ENCODE results near the gene BMP2K. TPM values are rescaled to one million over a fixed set of nuclear protein-coding genes. Genes with fewer than 3 reads are reported as not detected.

Gene BMP2K
- 10 to 100 TPM; 10.3 to 12.4 TPM for total RNA-seq

DNA sequence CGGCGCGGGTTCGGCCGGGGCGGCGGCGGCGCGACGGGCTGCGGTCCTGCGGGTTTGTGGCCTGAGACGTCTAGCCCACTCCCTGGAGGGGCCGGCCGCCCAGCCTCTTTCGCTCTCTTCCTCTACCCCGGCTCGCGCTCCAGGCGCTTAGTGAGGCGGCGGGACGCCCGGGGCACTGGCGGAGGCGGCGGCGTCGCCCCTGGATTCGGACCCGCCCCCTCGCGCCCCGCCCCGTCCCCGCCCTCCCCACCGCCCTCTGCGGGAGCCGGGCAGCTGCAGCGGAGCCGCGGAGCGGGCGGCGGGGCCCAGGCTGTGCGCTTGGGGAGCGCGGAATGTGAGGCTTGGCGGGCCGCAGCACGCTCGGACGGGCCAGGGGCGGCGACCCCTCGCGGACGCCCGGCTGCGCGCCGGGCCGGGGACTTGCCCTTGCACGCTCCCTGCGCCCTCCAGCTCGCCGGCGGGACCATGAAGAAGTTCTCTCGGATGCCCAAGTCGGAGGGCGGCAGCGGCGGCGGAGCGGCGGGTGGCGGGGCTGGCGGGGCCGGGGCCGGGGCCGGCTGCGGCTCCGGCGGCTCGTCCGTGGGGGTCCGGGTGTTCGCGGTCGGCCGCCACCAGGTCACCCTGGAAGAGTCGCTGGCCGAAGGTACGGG is at the start of gene BMP2K:
BMP2K (plus strand) TSS at position 272 of the 650 bp plus-strand sequence; CDS start at position 466, 194 bp downstream.
- CTCF ChIA-PET: interaction anchor here (0.9 to 1.3 kb wide), 2 partner anchors 11 to 163 kb away, joined by 3 to 4 read pairs; no protein-coding TSS in a partner anchor
- H3K4me3 Mint-ChIP-seq: peak within 1 kb of the TSS; percentile 87
- TF ChIP-seq, protein P1, sequence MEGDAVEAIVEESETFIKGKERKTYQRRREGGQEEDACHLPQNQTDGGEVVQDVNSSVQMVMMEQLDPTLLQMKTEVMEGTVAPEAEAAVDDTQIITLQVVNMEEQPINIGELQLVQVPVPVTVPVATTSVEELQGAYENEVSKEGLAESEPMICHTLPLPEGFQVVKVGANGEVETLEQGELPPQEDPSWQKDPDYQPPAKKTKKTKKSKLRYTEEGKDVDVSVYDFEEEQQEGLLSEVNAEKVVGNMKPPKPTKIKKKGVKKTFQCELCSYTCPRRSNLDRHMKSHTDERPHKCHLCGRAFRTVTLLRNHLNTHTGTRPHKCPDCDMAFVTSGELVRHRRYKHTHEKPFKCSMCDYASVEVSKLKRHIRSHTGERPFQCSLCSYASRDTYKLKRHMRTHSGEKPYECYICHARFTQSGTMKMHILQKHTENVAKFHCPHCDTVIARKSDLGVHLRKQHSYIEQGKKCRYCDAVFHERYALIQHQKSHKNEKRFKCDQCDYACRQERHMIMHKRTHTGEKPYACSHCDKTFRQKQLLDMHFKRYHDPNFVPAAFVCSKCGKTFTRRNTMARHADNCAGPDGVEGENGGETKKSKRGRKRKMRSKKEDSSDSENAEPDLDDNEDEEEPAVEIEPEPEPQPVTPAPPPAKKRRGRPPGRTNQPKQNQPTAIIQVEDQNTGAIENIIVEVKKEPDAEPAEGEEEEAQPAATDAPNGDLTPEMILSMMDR (IDR thresholded peaks at IDR 0.05): no peak
- H3K4me1 Mint-ChIP-seq (ENCODE audit: low read depth): peaks cover 28% of the 10 kb centered on the region
- ATAC-seq: peak; percentile 77
- intact Hi-C loops (cut with micrococcal nuclease): loop anchor here (5.0 to 10.0 kb wide), 2 partner anchors 89 to 119 kb away; no protein-coding TSS in a partner anchor
- peak; percentile 77 for DNase-seq
- no peaks in the 10 kb centered on the region for H3K36me3 Mint-ChIP-seq (ENCODE audit: low read depth)
- no peaks in the 10 kb centered on the region for H3K27me3 Mint-ChIP-seq
- POLR2A ChIA-PET: no interaction called here
- no peaks in the 10 kb centered on the region for H3K9me3 Mint-ChIP-seq
- H3K27ac Mint-ChIP-seq: peak within 1 kb of the TSS; percentile 97

- ATAC-seq (no peak), DNase-seq (no peak)
- Mint-ChIP-seq H3K9me3 (no peaks in the 10 kb centered on the region), H3K4me3 (no peak overlapping the region), H3K4me1 (ENCODE audit: low read depth) (peaks cover 5% of the 10 kb centered on the region), H3K36me3 (ENCODE audit: low read depth) (no peaks in the 10 kb centered on the region), H3K27ac (no peak overlapping the region), H3K27me3 (no peaks in the 10 kb centered on the region)
- ChIA-PET POLR2A (interaction anchor here (0.6 to 0.8 kb wide), 2 partner anchors 41 to 52 kb away, joined by 3 to 4 read pairs; no protein-coding TSS in a partner anchor), CTCF (no interaction called here)
- intact Hi-C loops (cut with micrococcal nuclease): no loop called here
- TF ChIP-seq, protein P1 (IDR thresholded peaks at IDR 0.05): no peak
Observed at GRCh38 chr4:78726546-78726945, 49.6 kb upstream of the BMP2K start.

- TF ChIP-seq, protein P1 (IDR thresholded peaks at IDR 0.05): no peak
- POLR2A ChIA-PET: no interaction called here
- Mint-ChIP-seq H3K36me3 (ENCODE audit: low read depth) (no peaks in the 10 kb centered on the region), H3K4me3 (no peak overlapping the region), H3K27me3 (no peaks in the 10 kb centered on the region), H3K4me1 (ENCODE audit: low read depth) (peaks cover 3% of the 10 kb centered on the region), H3K27ac (no peak overlapping the region), H3K9me3 (no peaks in the 10 kb centered on the region)
- no peak for ATAC-seq
- no peak for DNase-seq
- intact Hi-C loops (cut with micrococcal nuclease): no loop called here
- CTCF ChIA-PET: no interaction called here
Observed at GRCh38 chr4:78732332-78733104, 43.6 kb upstream of the BMP2K start.

DNA sequence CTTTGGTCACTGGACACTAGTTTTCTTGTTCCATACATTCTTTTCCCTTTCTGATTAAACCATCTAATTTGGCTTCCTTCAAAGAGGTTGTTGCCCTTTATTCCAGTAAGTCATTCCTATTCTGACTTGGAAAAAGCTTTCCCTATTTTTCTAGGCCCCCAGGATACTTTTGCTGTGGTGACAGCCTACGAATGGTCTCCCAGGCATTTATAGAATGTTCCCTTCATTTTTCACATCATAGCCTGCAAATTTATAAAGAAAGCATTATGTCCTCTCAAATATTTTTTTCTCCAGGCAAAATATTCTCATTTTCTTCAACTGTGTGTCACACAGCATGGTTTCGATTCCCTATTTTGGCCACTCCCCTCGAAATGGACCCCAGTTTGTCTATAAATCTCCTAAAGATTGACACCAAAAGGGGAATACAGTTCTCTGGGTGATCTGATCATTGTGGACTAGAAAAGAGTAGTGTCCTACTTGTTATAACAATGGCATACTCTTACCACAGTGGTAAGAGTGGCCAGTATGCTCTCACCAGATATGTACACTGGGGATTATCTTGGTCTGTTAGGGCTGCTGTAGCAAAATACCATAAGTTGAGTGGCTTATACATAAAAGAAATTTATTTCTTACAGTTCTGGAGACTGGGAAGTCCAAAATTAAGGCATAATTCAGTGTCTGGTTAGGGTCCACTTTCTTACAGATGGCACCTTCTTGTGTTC is 41.5 kb upstream of the BMP2K start:
- no peaks in the 10 kb centered on the region for H3K27me3 Mint-ChIP-seq
- ATAC-seq: no peak
- H3K4me3 Mint-ChIP-seq: no peak overlapping the region
- intact Hi-C loops (cut with micrococcal nuclease): no loop called here
- no peak for DNase-seq
- H3K9me3 Mint-ChIP-seq: no peaks in the 10 kb centered on the region
- TF ChIP-seq, protein P1 (IDR thresholded peaks at IDR 0.05): no peak
- ChIA-PET POLR2A (no interaction called here), CTCF (no interaction called here)
- no peaks in the 10 kb centered on the region for H3K36me3 Mint-ChIP-seq (ENCODE audit: low read depth)
- H3K4me1 Mint-ChIP-seq (ENCODE audit: low read depth): peaks cover 3% of the 10 kb centered on the region
- no peak overlapping the region for H3K27ac Mint-ChIP-seq

All from activated CD8-positive, alpha-beta T cell treated with anti-CD3 and anti-CD28 coated beads for 36 hours (primary cell).